HG02885 (cell line): ENCODE data around the gene CFHR4.
"Not testable (repeated sequence)": the region's sequence is repeated elsewhere in the genome, so short reads cannot be mapped to it uniquely, and the experiment has no call there.

Experiments used
- ATAC-seq: cut with Tn5 transposase; IDR thresholded peaks from one replicate; pipeline ENCODE4 v1.9.1; 2021; ENCODE audit warnings: mild to moderate bottlenecking; ENCODE audit not compliant: unreplicated experiment, poor library complexity

Gene CFHR4

GRCh38 chr1:196887515-196888239 lies at the start of gene CFHR4:
CFHR4 (plus strand) TSS chr1:196888052; CDS start chr1:196888151, 99 bp downstream.
- ATAC-seq: peak; percentile 94

- ATAC-seq: not testable (repeated sequence)
Measured at GRCh38 chr1:196849613-196850492, 38.0 kb upstream of the CFHR4 start.

GRCh38 chr1:196856053-196856452 lies 31.8 kb upstream of the CFHR4 start:
- ATAC-seq: no peak

- no peak for ATAC-seq
Measured at GRCh38 chr1:196857188-196857587, 30.7 kb upstream of the CFHR4 start.

- no peak for ATAC-seq
Measured at GRCh38 chr1:196858811-196859210, 29.0 kb upstream of the CFHR4 start.

- ATAC-seq: no peak
Measured at GRCh38 chr1:196860323-196860884, 27.4 kb upstream of the CFHR4 start.

- ATAC-seq: no peak
Measured at GRCh38 chr1:196861429-196861828, 26.4 kb upstream of the CFHR4 start.

GRCh38 chr1:196866974-196867373 lies 20.9 kb upstream of the CFHR4 start:
- no peak for ATAC-seq

GRCh38 chr1:196873385-196873784 lies 14.5 kb upstream of the CFHR4 start:
- ATAC-seq: no peak

- no peak for ATAC-seq
Measured at GRCh38 chr1:196875935-196876334, 11.9 kb upstream of the CFHR4 start.

GRCh38 chr1:196877964-196878363 lies 9.9 kb upstream of the CFHR4 start:
- no peak for ATAC-seq

- not testable (repeated sequence) for ATAC-seq
Measured at GRCh38 chr1:196886560-196886959, 1.3 kb upstream of the CFHR4 start.

- ATAC-seq: no peak
Measured at GRCh38 chr1:196890668-196891067, 2.8 kb downstream of the CFHR4 start.

GRCh38 chr1:196891251-196891650 lies 3.4 kb downstream of the CFHR4 start:
- ATAC-seq: no peak

GRCh38 chr1:196896355-196896754 lies 8.5 kb downstream of the CFHR4 start:
- no peak for ATAC-seq

- ATAC-seq: no peak
Measured at GRCh38 chr1:196897158-196897828, 9.4 kb downstream of the CFHR4 start.

GRCh38 chr1:196902344-196902743 lies 14.5 kb downstream of the CFHR4 start:
- no peak for ATAC-seq

- no peak for ATAC-seq
Measured at GRCh38 chr1:196910215-196910614, 22.4 kb downstream of the CFHR4 start.

GRCh38 chr1:196912283-196912682 lies 24.4 kb downstream of the CFHR4 start:
- not testable (repeated sequence) for ATAC-seq

- ATAC-seq: not testable (repeated sequence)
Measured at GRCh38 chr1:196926839-196927238, 39.0 kb downstream of the CFHR4 start.
